ENCODE data around the gene ISM2.

DNA sequence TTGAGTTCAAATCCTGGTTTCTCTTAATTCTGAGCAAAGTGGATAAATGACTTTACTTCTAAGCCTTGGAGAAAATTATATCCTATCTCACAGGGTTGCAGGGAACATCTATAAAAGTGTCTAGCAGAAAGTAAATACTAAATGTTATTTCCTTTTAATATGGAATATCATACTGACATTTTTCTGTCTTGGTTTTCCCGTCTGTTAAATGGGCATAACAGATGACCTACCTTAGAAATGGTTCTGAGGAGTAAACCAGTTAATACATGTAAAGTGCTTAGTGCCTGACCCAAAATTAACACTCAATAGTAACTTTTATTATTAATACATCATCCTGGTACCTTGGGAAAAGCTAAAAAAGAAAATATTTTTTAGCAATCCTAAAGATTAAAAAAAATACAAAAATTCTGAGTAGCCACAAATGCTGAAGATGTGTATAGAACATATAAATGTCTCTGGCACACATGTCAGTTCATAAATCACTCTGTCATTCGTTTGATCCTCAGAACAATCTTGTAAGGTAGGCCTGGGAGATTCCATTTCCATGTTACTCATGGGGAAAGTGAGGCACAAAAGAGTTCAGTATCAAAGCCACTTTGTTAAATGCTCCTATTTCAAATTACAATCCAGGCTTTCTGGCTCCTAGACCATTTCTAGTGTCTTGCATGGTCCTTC, 42.5 kb downstream of the ISM2 start:
- TF ChIP-seq POLR2A (IDR thresholded peaks at IDR 0.05; ENCODE audit: low read depth, low read length): no peak
- TF ChIP-seq TAF1 (IDR thresholded peaks at IDR 0.05; ENCODE audit: low read depth, low read length): no peak
